Glomerular visceral epithelial cell (primary cell): ENCODE results near the gene PDLIM7.

Source experiments
- DNase-seq: peaks from one replicate; pipeline ENCODE4 v3.0.0-alpha.2; 2016; ENCODE audit errors: extremely low spot score

PDLIM7 gene

GRCh38 chr5:177444106-177445051 is 53.0 kb downstream of the PDLIM7 start:
- DNase-seq: no peak

DNA sequence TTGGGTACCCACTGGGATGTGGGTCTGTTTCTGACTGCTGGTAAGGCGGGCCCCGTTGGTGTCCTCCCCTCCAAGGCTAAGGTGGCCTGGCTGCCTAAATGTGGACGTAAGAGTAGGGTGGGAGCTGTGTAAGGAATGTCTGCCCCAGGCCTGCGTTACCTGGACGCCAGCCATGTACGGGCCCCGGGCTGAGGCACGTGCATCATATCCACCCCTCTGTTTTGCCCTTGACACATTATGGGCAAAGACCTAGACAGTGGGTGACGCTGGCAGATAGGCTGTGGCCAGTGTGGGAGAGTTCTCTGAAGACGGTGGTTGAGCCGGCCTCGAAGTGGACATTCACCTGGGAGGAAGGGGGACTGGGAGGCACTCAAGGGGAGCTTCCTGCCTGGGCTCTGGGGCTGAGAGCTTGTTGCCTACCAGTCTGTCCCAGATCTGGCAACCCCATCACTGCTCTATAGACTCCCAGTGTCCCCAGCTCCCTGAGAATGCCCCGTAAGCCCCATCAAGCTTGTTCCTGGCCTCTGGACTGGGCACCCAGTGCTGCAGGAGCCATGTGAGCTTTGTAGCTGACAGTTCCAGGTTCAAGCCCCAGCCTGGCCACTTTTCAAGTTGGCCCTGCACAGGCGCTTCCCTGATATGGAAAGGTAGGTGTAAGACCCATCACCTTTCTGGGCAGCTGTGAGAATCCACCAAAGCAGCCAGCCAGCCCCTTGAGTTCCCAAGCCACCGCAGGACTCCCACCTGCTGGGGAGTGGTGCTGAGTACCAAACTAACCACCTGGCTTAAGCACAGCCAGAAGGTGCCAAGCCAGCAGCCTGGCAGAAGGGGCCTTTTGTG is 54.0 kb downstream of the PDLIM7 start:
- no peak for DNase-seq

- DNase-seq: no peak
Measured at GRCh38 chr5:177442066-177442826, 55.2 kb downstream of the PDLIM7 start.

DNA sequence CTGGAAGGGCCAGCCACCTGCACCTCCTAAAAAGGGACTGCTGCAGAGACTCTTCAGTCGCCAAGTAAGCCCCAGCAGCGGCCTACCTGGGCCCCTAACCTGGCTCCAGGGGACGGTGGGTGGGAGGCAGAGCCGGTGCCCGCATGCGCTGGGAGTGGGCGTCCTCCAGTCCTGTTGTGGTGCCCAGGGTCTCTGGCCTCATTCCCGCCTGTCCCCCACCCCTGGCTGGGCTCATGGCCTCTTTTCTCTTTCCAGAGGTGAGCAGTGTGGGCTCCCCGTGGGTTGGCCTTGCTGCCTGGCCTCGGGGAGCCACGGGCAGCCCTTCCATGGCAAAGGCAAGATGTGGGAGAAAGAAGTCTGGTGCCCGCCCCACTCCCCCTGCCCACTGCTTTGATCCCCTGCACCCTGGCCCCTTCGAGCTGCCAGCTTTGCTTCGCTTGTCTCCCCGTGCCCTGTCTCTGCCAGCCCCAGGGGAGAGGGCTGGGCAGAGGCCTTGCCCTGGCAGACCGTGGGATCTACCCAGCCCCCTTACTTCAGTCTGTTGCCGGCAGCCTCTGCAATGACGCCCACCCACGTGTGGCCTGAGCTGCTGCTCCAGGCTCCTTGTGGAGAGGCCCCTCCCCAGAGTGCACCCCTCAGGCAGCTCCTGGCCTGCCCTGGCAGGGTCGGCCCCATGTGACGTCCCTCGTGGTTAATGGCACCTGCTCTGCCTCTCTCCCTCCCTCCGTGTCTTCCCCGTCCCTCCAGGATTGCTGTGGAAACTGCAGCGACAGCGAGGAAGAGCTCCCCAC is 56.2 kb downstream of the PDLIM7 start:
- DNase-seq: no peak

DNA sequence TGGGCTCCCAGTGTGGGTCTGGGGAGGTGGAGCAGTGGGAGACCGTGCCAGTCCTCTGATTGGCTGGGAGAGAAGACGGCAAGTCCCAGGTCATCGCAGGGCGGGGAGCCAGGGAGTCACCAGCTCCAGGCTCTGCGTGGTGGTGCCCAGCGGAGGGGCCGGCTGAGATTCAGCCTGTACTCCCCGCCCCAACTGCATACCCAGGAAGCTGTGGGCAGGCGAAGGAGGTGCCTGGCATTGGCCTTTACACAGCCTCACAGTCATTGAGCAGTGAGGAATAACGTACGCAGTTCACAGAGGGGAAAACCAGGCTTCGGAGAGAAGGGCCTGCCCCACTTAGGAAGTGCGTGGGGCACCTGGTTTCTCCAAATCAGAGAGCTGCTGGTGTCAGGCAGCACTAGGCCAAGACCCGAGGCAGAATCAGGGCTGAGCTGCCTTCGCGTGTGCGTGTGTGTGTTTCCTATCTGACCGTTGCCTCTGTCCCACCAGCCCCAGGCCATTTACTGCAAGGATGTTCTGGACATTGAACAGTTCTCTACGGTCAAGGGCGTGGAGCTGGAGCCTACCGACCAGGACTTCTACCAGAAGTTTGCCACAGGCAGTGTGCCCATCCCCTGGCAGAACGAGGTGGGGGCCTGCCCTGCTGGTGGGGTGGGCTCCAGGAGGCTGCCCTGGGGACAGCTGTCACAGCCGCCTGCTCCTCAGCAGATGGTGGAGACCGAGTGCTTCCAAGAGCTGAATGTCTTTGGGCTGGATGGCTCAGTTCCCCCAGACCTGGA is 57.0 kb downstream of the PDLIM7 start:
- DNase-seq: no peak

DNA sequence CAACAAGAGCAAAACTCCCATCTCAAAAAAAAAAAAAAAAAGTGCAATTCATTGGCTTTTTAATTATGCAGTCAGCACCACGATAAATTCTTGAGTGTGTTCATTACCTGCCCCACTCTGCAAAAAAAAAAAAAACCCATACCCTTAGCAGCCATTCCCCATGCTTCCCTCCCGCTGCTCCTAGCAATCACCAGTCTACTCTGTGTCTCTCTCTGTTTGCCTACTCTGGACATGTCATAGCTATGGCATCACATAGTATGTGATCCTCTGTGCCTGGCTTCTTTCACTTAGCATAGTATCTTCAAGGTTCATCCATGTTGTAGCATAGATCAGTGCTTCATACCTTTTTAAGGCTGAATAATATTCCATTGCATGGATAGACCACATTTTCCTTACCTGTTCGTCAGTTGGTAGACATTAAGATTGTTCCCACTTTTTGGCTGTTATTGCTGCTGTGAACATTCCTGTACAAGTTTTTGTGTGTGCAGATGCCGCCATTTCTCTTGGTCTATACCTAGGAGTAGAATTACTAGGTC is 57.8 kb downstream of the PDLIM7 start:
- no peak for DNase-seq

GRCh38 chr5:177438468-177438867 is 58.9 kb downstream of the PDLIM7 start:
- no peak for DNase-seq

DNA sequence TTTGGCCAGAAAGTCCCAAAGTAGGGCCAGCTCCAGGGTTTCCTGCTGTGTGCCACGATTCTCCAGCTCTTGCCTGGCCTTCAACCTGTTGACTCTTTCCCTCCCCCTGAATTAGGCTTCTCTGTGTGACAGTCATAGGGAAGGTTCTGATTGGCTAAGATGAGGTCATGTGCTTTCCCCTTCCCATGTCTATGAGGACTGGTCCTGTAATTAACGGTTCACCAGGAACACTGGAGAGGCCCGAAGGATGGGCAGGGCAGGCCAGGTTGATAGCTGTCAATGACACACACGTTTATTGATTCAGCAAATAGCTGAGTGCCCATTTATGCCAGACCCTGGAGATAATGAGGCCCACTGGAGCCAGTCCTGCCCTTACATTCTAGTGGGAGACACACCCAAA is 59.8 kb downstream of the PDLIM7 start:
- DNase-seq: no peak

GRCh38 chr5:177435847-177436536 is 61.4 kb downstream of the PDLIM7 start:
- DNase-seq: no peak

- no peak for DNase-seq
Measured at GRCh38 chr5:177434942-177435738, 62.3 kb downstream of the PDLIM7 start.

DNA sequence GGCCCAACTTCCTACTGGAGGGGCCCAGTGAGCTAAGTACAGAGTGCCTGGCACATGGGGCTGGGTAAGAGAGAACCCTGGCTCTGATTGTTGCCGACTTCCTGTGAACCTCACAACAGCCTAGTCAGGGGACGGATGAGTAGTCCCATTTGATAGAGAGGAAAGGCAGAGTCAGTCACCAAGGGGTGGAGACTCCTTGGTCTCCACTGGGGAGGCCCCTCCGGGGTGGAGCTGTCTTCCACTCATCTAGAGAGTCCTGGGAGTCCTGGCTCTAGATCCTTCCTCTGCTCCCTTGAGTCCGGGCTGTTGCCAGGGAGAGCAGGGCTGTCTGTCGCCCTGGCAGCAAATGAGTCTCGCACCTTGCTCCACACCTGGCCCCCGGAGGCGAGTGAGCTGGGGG is 63.0 kb downstream of the PDLIM7 start:
- DNase-seq: no peak

DNA sequence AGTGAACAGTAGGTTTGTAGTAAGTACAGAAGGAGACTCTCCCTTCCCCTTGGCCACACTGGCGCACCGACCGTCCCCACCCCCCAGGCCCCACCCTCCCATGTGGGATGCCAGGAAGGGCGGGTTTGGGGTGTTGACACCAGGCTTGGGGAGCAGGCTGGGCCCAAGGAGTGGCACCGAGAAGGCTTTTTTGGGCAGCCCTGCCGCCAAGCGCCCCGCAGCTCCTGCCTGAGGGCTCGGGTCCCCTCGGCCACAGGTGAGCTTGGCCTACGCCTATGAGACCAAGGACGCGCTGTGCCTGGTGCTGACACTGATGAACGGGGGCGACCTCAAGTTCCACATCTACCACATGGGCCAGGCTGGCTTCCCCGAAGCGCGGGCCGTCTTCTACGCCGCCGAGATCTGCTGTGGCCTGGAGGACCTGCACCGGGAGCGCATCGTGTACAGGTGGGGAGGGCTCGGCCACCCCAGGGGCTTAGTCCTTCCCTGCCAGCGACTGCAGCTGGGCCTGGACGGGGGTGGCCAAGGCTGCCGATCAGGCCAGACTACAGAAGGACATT is 63.7 kb downstream of the PDLIM7 start:
- DNase-seq: no peak
